SIG-M5 treated with dmso at 0.1 percent for 504 hours (cell line): ENCODE data around the gene FBXW10.
A peak's percentile ranks its signal among the peaks of the same experiment; 100 is the strongest.
"Not testable (repeated sequence)": the region's sequence is repeated elsewhere in the genome, so short reads cannot be mapped to it uniquely, and the experiment has no call there.

ENCODE experiments used
- DNase-seq: peaks from one replicate; lab custom pipeline; 2025; ENCODE audit not compliant: unreplicated experiment; lab: John Stamatoyannopoulos, UW

Gene FBXW10

DNA sequence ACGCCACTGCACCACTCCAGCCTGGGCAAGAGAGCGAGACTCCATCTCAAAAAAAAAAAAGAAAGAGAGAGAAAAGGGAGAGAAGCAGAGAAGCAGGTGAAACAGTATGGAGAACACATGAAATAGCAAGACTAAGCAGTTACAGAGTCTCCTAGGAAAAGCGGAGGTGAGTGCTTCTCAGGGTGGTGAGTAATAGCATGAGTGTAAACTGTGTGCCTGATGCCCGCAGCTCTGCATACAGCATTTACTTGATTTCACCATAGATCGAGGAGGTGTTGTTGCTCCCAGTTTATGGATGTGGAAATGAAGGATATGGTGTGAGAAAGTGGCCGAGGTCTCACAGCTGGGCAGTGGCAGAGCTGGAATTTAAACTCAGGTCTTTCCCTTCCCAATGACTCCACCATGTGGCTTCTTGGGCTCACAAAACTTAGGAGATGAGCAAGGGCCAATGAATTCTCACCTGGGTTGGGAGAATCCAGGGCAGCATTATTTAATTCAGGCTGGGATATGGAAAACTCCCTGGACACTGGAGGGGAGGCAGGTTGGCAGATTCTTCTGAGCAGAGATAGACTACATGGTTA, 10.1 kb downstream of the FBXW10 start:
- DNase-seq = not testable (repeated sequence)

GRCh38 chr17:18755969-18756368, 12.1 kb downstream of the FBXW10 start:
- DNase-seq = not testable (repeated sequence)

DNA sequence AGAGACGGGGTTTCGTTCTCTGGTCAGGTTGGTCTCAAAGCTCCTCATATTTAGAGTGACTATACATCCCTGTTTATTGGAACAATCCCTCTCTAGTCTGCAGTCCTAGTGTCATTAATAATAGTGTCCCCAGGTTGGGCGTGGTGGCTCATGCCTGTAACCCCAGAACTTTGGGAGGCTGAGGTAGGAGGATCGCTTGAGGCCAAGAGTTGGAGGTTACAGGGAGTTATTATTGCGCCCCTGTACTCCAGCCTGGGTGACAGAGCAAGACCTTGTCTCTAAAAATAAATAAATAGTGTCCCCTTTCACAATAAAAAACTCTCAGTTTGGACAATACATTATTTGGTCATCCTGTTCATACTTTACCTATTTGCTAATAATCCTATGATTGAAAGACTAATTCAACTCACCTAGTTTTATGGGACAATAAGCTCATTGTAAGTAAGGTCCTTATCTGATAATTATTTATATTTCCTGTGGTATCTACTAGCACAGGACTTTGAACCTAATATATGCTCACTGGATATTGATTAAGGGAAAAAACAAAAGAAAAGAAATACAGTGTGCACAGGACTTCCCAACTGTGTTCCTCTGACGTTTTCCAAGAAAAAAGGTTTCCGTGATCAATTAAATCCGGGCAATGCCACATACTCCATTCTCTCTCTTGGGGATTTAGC, 13.7 kb downstream of the FBXW10 start:
- DNase-seq = not testable (repeated sequence)

DNA sequence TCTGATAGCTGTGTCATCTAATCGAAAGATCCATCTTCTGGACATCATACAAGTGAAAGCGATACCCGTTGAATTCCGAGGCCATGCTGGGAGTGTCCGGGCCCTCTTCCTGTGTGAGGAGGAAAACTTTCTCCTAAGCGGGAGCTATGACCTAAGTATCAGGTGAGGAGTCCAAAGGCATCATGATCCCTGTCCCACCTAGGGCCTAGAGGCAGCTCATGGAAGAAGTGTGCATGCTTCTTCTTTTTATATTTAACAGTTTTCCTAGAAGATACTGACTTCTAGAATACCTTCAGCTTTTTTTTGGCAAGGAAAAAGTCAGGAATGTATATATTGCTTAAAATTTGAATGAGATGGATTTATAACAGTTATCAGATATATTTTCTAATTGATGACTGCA, 14.5 kb downstream of the FBXW10 start:
- not testable (repeated sequence) for DNase-seq

GRCh38 chr17:18760221-18760620, 16.4 kb downstream of the FBXW10 start:
- DNase-seq = not testable (repeated sequence)

- not testable (repeated sequence) for DNase-seq
Measured at GRCh38 chr17:18770572-18770971, 26.7 kb downstream of the FBXW10 start.

DNA sequence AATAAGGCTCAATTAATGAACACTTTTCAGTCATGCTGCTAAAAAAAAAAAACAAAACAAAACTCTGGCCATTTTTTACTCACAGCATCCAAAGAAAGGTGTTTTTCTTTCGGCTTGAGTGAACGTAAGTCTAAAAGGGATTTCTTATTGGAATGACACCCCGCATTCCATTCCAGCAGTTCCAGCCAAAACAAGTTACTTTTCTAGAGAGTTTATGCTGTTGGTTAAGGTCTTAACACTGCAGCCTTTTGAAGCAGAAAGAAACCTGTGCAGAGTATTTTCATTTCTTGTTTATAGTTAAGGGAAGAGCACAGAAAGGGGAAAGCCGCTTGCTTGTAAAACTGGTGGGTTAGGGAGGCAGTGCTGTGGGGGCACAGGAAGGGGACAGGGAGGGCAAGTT, 27.2 kb downstream of the FBXW10 start:
- DNase-seq = not testable (repeated sequence)

DNA sequence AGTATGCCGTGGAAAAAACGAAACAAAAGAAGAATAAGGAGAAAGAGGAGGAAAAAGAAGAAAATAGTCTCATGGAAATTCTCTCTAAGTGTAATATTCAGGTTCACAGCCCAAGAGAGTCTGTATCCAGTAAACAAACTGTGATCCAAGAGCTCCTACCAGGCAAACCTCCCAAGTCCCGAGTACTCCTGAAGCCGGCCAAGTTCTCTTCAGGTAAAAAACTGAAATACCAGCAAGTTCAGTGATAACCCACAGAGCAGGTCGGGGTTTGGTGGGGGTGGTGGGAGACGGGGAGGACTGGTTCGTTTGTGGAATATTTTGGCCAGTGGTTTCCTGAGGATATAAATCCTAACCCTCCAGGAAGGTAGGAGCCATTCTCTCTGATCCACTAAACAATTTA, 28.6 kb downstream of the FBXW10 start:
- DNase-seq = no peak

GRCh38 chr17:18780991-18781718, 37.3 kb downstream of the FBXW10 start, which contains the start of gene TVP23B:
TVP23B (plus strand) TSS chr17:18781183; CDS start chr17:18781294, 111 bp downstream.
- DNase-seq = peak; percentile 96

DNA sequence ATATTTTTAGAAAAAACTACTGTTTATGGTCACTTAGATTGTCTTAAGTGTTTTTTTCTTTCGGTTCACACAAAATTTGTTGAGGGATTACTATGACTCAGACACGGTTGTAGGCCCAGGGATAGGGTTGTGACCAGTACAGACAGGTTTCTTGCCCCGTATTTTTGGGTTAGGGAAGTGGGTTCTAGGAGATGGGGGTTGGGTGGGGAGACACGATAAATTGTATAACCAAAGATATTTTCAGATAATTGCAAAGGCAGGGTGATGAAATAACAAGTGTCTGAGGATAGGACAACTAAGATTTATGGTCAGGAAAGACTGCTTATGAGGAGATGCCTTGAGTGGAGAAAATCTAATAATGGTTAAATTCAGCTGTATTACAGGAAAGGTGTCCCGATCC, 38.0 kb downstream of the FBXW10 start:
- DNase-seq = not testable (repeated sequence)

DNA sequence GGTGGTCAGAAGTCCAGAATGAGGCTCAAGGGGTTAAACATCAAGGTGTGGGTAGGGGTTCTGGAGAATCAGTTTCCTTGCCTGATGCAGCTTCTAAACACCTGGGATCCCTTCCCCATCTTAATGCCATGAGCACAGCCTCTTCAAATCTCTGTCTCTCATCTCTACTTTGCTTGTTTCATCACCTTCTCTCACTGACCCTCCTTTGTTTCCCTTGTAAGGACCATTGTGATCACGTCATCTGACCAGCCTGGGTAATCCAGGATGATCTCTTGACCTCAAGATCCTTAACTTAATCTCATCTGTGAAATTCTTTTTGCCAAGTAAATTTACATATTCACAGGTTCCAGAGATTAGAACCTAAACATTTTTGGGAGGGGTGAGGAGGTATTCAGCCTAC, 42.1 kb downstream of the FBXW10 start:
- DNase-seq = not testable (repeated sequence)

DNA sequence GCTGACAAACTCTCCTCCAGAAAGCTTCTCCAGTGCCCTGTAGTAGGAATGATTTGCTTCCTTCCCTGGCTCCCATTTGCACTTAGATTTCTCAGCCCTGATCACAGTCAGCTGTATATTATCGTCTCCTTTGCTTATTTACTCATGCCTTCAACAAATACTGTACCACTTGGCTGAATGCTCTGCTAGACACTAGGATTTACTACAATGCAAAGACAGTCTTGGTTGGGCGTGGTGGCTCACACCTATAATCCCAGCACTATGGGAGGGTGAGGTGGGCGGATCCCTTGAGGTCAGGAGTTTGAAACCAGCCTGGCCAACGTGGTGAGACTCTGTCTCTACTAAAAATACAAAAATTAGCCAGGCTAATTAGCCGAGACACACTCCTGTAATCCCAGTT, 43.0 kb downstream of the FBXW10 start:
- DNase-seq = not testable (repeated sequence)

DNA sequence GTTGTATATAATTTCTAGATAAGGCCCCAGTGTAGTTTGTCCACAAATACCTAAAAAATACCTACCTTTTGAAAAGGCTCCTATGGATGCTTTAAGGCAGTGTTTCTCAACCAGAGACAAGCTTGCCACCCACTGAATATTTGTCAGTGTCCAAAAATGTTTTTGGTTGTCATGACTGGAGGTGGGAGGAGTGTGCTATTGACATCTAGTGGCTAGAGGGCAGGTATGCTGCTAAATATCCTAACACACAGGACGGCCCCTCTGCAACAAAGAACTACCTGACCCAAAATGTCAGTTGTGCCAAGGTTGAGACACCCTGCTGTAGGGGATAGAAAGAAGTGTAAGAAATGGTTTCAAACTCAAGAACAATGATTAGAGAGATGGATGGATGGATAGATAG, 47.5 kb downstream of the FBXW10 start:
- DNase-seq = not testable (repeated sequence)

DNA sequence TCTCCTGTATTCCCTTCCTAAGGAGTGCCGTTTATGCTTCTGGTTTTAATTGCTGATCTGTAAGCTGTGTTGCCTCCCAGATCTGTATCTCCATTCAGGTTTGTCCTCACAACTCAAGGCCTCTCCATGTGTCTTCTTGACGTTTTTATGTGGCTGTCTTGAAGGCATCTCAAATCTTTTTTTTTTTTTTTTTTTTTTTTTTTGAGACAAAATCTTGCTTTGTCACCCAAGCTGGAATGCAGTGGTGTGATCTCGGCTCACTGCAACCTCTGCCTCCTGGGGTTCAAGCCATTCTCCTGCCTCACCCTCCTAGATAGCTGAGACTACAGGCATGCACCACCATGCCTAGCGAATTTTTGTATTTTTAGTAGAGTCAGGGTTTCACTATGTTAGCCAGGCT, 51.0 kb downstream of the FBXW10 start:
- not testable (repeated sequence) for DNase-seq

- not testable (repeated sequence) for DNase-seq
Measured at GRCh38 chr17:18796887-18797286, 53.0 kb downstream of the FBXW10 start.

DNA sequence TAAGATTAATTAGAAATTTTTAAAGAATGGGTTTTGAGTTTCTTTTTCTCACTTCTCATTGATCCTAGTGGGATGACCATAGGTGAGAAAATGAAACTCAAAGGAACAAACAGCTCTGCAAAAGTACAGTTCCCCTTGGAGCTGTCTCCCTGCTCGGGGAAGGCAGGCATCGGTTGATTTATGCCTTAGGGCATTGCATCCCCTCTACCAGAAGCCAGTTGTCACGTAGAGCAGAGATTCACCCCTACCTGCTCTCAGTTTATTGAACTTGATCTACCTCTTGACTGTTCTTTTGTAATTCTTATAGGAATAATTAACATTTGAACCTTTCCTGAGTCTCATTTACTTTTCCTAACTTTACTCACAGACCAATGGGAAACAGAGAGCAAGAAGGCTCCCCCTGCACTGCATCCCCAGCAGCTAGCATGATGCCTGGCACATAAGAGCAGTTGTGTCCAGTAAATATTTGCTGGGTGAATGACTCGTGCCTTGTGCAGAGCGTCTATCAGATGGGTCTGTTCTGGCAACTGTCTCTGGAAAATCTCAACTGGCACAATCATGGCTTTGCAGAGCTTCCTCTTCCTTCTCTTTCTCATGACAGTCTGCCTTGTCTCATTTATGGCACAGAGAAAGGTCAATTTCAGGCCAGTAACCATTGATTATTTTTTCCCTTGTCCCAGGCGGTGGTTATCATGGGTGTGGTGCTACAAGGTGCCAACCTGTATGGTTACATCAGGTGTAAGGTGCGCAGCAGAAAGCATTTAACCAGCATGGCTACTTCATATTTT, 59.8 kb downstream of the FBXW10 start:
- not testable (repeated sequence) for DNase-seq

- not testable (repeated sequence) for DNase-seq
Measured at GRCh38 chr17:18815924-18816323, 72.1 kb downstream of the FBXW10 start.

DNA sequence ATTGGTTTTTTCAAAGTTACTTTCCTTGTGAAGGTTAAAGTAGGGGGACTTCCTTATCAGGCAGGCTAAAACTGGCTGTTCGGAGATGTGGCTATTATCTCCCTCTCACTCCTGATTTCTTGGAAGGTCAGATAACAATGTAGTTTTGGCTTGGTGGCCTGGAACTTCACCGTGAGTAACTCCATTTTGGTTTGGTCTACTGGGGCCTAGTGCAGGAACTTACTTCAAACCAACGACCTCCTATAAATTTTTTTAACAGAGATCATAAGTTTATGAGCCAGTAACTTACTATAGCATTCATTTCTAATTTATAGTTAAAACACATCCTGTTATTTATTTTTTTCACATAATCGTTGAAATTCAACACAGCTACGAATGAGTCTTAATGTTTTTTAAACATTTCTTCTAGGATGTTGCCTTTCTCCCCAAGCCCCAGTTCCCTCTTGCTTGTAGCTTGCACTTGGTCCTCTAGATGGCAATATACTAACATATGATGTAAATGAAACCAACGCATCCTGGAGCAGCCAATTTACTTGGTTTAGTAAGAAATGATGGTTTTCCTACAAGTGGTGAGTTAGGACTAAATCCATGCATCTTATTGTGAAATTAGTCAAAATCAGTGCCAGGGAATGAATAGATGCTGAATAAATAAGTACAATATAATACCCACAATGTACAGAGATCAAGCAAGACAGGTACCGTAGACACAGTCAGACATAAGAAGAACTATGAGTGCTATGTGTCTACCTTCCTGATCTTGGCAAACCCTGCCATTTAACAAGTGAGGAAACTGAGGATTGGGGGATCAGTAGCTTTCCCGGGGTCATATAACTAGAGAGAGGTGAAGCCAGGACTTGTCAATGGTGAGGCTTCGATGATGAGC, 72.9 kb downstream of the FBXW10 start:
- peak; percentile 67 for DNase-seq

- DNase-seq = not testable (repeated sequence)
Measured at GRCh38 chr17:18821430-18821829, 77.6 kb downstream of the FBXW10 start.

DNA sequence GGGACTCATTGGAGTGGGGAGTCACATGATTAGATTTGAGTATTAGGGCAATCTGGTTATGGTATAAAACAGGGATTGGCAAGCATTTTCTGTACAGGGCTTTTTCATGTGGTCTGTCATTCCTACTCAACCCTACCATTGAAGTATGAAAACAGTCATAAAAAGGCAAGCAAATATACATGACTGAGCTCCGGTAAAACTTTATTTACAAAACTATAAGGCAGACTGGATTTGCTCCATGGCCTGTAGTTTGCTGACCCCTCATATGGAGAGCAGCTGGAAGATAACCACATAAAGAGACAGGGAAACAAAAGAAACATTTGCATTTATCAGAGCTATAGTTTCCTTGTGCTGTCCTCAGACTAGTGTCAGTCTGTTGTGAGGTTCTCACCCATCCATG, 83.8 kb downstream of the FBXW10 start:
- DNase-seq = not testable (repeated sequence)
